ENCODE data around the gene CCDC102B.

GRCh38 chr18:69081846-69082245, 284.0 kb downstream of the CCDC102B start:
- TF ChIP-seq REST (IDR thresholded peaks at IDR 0.05; ENCODE audit: insufficient read depth in 1 of 2, low read depth in 2 of 2, low read length in 2 of 2) (no peak), POLR2AphosphoS5 (IDR thresholded peaks at IDR 0.05; ENCODE audit: low read depth, low read length) (no peak), TAF1 (IDR thresholded peaks at IDR 0.05; ENCODE audit: borderline replicate concordance, insufficient read depth, low read length) (no peak), SIN3A (IDR thresholded peaks at IDR 0.05; ENCODE audit: borderline replicate concordance, insufficient read depth, low read length) (no peak), FOXP2 (optimal IDR thresholded peaks at IDR 0.05; ENCODE audit: borderline replicate concordance, extremely low read depth, extremely low read length, insufficient read depth) (no peak)

All from PFSK-1 (cell line).